ENCODE data around the gene MCRIP1. TPM values are rescaled to one million over a fixed set of nuclear protein-coding genes. Genes with fewer than 3 reads are reported as not detected.

Gene MCRIP1
- total RNA-seq, 3 donors from 2014 or later (not counting 1 experiment from before 2014, with no cell fraction given) = 81.1 to 95.5 (median 84.2) TPM

DNA sequence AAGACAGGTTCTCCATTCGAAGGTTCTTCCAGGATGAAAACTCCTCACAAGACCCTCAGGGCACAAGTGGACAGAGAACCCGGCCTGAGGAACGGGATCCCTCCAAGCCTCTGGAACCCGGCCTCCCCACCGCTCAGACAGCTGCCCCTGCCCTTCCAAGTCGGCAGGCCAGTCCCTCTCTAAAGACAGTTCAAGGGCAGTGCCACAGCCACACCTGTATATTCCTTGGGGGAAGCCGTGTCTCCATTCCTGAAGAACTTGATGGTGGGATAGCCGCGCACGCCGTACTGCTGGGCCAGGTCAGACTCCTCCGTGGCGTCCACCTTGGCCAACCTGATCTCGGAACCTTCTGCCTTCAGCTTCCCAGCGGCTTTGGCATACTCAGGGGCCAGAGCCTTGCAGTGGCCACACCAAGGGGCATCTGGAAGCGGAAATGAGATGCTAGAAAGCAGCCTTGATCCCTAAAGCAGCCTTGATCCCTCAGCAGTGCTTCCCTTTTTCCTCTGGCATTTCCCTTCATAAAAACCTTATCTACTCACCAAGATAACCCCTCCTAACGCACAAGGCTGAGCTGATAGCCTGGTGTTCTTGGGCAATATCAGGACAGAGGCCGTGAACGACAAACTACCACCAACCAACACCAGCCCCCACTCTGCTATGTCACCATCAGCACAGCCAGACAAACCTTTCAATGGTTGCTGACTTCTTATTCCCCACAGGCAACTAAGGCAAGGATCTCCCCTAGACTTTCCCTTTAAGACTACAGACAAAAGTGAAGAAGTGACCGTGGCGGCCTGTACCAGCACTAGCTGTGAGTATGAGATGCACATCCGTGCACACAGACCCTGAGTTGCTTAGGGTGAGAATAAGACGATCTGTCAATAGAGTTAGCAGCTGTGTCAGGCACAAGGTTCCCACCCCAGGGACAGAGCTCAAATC lies 26.1 kb upstream of the MCRIP1 start:
- H3K27me3 ChIP-seq (ENCODE audit: control insufficient read depth, insufficient read depth, low read length) = no peaks in the 10 kb centered on the region
- peak in 1 of 2 donors; percentile 44 for DNase-seq
- no peak for ATAC-seq
- peaks cover 25 to 31% of the 10 kb centered on the region in 2 donors for H3K4me1 Mint-ChIP-seq
- H3K27ac Mint-ChIP-seq = peak overlapping the region; percentile 96 to 99
- peak overlapping the region; percentile 65 for H3K4me3 ChIP-seq (ENCODE audit: low read length)
- peak overlapping the region; percentile 34 for H3K27ac ChIP-seq (ENCODE audit: low read length)
- H3K27me3 Mint-ChIP-seq (ENCODE audit: low read depth in 2 of 2) = peaks cover 0 to 3% of the 10 kb centered on the region in 2 donors
- 72% methylated on average over 23 of the region's 23 CpGs for WGBS (ENCODE audit: insufficient coverage)
- peaks cover 32% of the 10 kb centered on the region for H3K4me1 ChIP-seq (ENCODE audit: control insufficient read depth, insufficient read depth, low read length)
- H3K36me3 ChIP-seq (ENCODE audit: control insufficient read depth, insufficient read depth, low read length) = peaks cover 23% of the 10 kb centered on the region
- TF ChIP-seq, protein P1, sequence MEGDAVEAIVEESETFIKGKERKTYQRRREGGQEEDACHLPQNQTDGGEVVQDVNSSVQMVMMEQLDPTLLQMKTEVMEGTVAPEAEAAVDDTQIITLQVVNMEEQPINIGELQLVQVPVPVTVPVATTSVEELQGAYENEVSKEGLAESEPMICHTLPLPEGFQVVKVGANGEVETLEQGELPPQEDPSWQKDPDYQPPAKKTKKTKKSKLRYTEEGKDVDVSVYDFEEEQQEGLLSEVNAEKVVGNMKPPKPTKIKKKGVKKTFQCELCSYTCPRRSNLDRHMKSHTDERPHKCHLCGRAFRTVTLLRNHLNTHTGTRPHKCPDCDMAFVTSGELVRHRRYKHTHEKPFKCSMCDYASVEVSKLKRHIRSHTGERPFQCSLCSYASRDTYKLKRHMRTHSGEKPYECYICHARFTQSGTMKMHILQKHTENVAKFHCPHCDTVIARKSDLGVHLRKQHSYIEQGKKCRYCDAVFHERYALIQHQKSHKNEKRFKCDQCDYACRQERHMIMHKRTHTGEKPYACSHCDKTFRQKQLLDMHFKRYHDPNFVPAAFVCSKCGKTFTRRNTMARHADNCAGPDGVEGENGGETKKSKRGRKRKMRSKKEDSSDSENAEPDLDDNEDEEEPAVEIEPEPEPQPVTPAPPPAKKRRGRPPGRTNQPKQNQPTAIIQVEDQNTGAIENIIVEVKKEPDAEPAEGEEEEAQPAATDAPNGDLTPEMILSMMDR (IDR thresholded peaks at IDR 0.05) = no peak
- peak overlapping the region; percentile 88 for H3K4me3 Mint-ChIP-seq
- intact Hi-C loops (cut with micrococcal nuclease) = no loop called here
- no peaks in the 10 kb centered on the region for H3K9me3 ChIP-seq (ENCODE audit: control insufficient read depth, insufficient read depth, low read length)
- no peaks in the 10 kb centered on the region for H3K9me3 Mint-ChIP-seq
- H3K36me3 Mint-ChIP-seq = no peaks in the 10 kb centered on the region

DNA sequence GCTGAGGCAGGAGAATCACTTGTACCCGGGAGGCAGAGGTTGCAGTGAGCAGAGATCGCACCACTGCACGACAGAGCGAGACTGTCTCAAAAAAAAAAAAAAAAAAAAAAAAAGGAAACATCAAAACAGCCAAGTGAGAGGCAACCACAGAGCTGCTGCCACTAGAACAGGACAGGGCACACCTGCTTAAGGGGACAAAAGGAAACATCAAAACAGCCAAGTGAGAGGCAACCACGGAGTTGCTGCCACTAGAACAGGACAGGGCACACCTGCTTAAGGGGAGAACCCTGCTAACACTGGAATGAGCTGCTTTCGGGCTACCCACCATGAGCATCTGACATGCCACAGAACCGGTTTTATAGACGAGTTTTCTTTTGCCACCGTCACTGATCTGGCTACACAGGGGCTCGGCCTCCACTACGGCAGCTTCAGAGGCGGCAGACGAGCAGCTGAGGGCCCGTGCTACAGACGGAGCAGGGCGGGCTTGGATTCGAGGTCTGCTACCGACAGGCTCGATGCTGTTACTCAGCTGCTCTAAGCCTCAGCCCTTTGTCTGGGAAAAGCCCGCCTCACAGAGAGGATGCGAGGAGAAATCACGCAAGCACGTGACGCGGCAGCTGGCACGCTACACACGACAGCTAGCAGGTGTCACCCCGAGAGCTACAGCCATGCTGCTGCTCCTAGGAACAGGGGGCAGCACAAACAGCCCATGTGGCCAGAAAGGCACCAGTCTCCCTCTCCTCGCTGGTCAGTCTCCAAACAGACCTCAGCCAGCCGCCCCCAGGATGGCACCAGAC lies 25.3 kb upstream of the MCRIP1 start:
- no peaks in the 10 kb centered on the region for H3K36me3 Mint-ChIP-seq
- H3K4me1 Mint-ChIP-seq = peaks cover 22 to 31% of the 10 kb centered on the region in 2 donors
- TF ChIP-seq, protein P1 (IDR thresholded peaks at IDR 0.05) = no peak
- Histone ChIP-seq H3K9me3 (ENCODE audit: control insufficient read depth, insufficient read depth, low read length) (no peaks in the 10 kb centered on the region), H3K4me1 (ENCODE audit: control insufficient read depth, insufficient read depth, low read length) (peaks cover 32% of the 10 kb centered on the region), H3K27me3 (ENCODE audit: control insufficient read depth, insufficient read depth, low read length) (no peaks in the 10 kb centered on the region), H3K36me3 (ENCODE audit: control insufficient read depth, insufficient read depth, low read length) (peaks cover 32% of the 10 kb centered on the region), H3K27ac (ENCODE audit: low read length) (no peak overlapping the region), H3K4me3 (ENCODE audit: low read length) (no peak overlapping the region)
- no peaks in the 10 kb centered on the region for H3K9me3 Mint-ChIP-seq
- intact Hi-C loops (cut with micrococcal nuclease) = no loop called here
- 92% methylated on average over 30 of the region's 30 CpGs for WGBS (ENCODE audit: insufficient coverage)
- no peak overlapping the region for H3K4me3 Mint-ChIP-seq
- no peak overlapping the region for H3K27ac Mint-ChIP-seq
- DNase-seq (no peak), ATAC-seq (no peak)
- peaks cover 0 to 3% of the 10 kb centered on the region in 2 donors for H3K27me3 Mint-ChIP-seq (ENCODE audit: low read depth in 2 of 2)

DNA sequence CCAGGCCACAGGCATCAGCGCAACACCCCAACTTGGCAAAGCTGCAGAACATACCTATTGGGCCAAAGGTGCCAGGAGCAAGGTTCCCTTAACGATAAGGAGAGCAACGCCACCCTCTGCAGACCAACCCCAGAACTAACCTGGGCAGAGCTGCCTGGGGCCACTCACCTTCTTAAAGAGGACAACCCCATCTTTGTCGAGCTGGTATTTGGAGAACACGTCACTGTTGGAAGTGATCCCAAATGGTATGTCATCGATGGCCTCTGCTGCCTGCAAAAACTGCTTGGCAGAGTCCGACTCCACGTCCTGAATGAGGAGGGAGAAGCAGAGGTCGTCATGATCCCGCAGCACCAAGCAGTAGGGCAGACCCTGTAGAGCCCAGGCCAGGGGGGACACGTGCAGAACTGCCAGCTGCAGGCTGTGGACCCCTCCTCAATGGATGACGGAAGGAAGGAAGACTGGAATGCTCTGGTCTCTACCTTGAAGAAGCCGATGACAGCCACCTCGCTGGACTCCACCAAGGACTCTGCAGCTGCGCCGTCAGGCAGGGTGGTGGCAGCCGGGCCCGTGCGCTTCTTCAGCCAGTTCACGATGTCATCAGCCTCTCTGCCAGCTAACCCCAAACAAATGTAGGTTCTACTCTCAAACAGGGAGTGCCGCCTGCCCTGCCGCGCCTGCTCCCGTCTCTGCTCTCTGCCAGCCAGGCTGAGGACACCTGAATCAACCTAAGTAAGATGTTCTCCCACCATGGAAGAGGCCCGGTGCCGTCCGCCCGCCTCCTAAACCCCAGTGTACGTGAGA lies 22.1 kb upstream of the MCRIP1 start:
- no peaks in the 10 kb centered on the region for H3K9me3 ChIP-seq (ENCODE audit: control insufficient read depth, insufficient read depth, low read length)
- no peak overlapping the region for H3K27ac Mint-ChIP-seq
- H3K27me3 ChIP-seq (ENCODE audit: control insufficient read depth, insufficient read depth, low read length) = no peaks in the 10 kb centered on the region
- peaks cover 21% of the 10 kb centered on the region for H3K4me1 ChIP-seq (ENCODE audit: control insufficient read depth, insufficient read depth, low read length)
- H3K9me3 Mint-ChIP-seq = no peaks in the 10 kb centered on the region
- intact Hi-C loops (cut with micrococcal nuclease) = no loop called here
- TF ChIP-seq, protein P1 (IDR thresholded peaks at IDR 0.05) = no peak
- 95% methylated on average over 29 of the region's 29 CpGs for WGBS (ENCODE audit: insufficient coverage)
- peak in 1 of 2 donors; percentile 34 for DNase-seq
- H3K4me3 ChIP-seq (ENCODE audit: low read length) = no peak overlapping the region
- no peaks in the 10 kb centered on the region for H3K36me3 Mint-ChIP-seq
- no peak overlapping the region for H3K27ac ChIP-seq (ENCODE audit: low read length)
- no peaks in the 10 kb centered on the region for H3K27me3 Mint-ChIP-seq (ENCODE audit: low read depth in 2 of 2)
- peaks cover 52% of the 10 kb centered on the region for H3K36me3 ChIP-seq (ENCODE audit: control insufficient read depth, insufficient read depth, low read length)
- peaks cover 11 to 16% of the 10 kb centered on the region in 2 donors for H3K4me1 Mint-ChIP-seq
- H3K4me3 Mint-ChIP-seq = no peak overlapping the region
- no peak for ATAC-seq

All from natural killer cell (primary cell).